Measurements from ENCODE around the gene NCF2.

The NCF2 gene

GRCh38 chr1:183552441-183552840 is 37.8 kb downstream of the NCF2 start:
- DNase-seq (ENCODE audit: low read depth in 2 of 2), result no peak

- DNase-seq (ENCODE audit: low read depth in 2 of 2), result no peak
These were observed 38.3 kb downstream of the NCF2 start for GRCh38 chr1:183551924-183552323.

- no peak for DNase-seq (ENCODE audit: low read depth in 2 of 2)
These were observed 39.3 kb downstream of the NCF2 start for GRCh38 chr1:183550915-183551314.

- no peak for DNase-seq (ENCODE audit: low read depth in 2 of 2)
These were observed 42.1 kb downstream of the NCF2 start for GRCh38 chr1:183548116-183548515.

- no peak for DNase-seq (ENCODE audit: low read depth in 2 of 2)
These were observed 43.8 kb downstream of the NCF2 start for GRCh38 chr1:183546427-183546826.

- no peak for DNase-seq (ENCODE audit: low read depth in 2 of 2)
These were observed 45.5 kb downstream of the NCF2 start for GRCh38 chr1:183544598-183545297.

- DNase-seq (ENCODE audit: low read depth in 2 of 2), result no peak
These were observed 46.5 kb downstream of the NCF2 start for GRCh38 chr1:183543619-183544204.

- DNase-seq (ENCODE audit: low read depth in 2 of 2), result no peak
These were observed 52.9 kb downstream of the NCF2 start for GRCh38 chr1:183537405-183537804.

GRCh38 chr1:183533617-183534174 is 56.6 kb downstream of the NCF2 start:
- no peak for DNase-seq (ENCODE audit: low read depth in 2 of 2)

GRCh38 chr1:183528577-183528976 is 61.7 kb downstream of the NCF2 start:
- DNase-seq (ENCODE audit: low read depth in 2 of 2), result no peak

- no peak for DNase-seq (ENCODE audit: low read depth in 2 of 2)
These were observed 68.2 kb downstream of the NCF2 start for GRCh38 chr1:183522104-183522503.

- no peak for DNase-seq (ENCODE audit: low read depth in 2 of 2)
These were observed 69.9 kb downstream of the NCF2 start for GRCh38 chr1:183520379-183520778.

- no peak for DNase-seq (ENCODE audit: low read depth in 2 of 2)
These were observed 72.9 kb downstream of the NCF2 start for GRCh38 chr1:183517401-183517800.

- no peak for DNase-seq (ENCODE audit: low read depth in 2 of 2)
These were observed 73.5 kb downstream of the NCF2 start for GRCh38 chr1:183516725-183517124.

GRCh38 chr1:183515002-183515689 is 75.1 kb downstream of the NCF2 start:
- DNase-seq (ENCODE audit: low read depth in 2 of 2), result no peak

GRCh38 chr1:183514235-183514634 is 76.0 kb downstream of the NCF2 start:
- no peak for DNase-seq (ENCODE audit: low read depth in 2 of 2)

- no peak for DNase-seq (ENCODE audit: low read depth in 2 of 2)
These were observed 77.8 kb downstream of the NCF2 start for GRCh38 chr1:183512450-183512849.

GRCh38 chr1:183508694-183509093 is 81.6 kb downstream of the NCF2 start:
- no peak for DNase-seq (ENCODE audit: low read depth in 2 of 2)

GRCh38 chr1:183506561-183506960 is 83.7 kb downstream of the NCF2 start:
- no peak for DNase-seq (ENCODE audit: low read depth in 2 of 2)

Measured in stimulated activated CD4-positive, alpha-beta T cell treated with anti-CD3 and anti-CD28 coated beads, Interleukin-1b, Interleukin-23, amount 100 ng/mL, for 4 hours (primary cell).